Measurements from ENCODE around the gene FER1L5.
"Not testable (repeated sequence)": the region's sequence is repeated elsewhere in the genome, so short reads cannot be mapped to it uniquely, and the experiment has no call there.

FER1L5 gene

GRCh38 chr2:96637385-96638143 lies 5.0 kb upstream of the FER1L5 start:
- DNase-seq: peak; percentile 73 to 86 (median 84)

- DNase-seq: peak; percentile 91 to 94 (median 93)
These were observed 4.1 kb upstream of the FER1L5 start, which contains the start of gene KANSL3 for GRCh38 chr2:96638144-96639121. Gene KANSL3 (minus strand): TSS chr2:96638312. CDS start chr2:96637135, 1,177 bp downstream.

GRCh38 chr2:96647681-96648080 lies 5.1 kb downstream of the FER1L5 start:
- DNase-seq: no peak

GRCh38 chr2:96648306-96648930 lies 5.9 kb downstream of the FER1L5 start:
- DNase-seq: no peak

GRCh38 chr2:96649342-96649741 lies 6.8 kb downstream of the FER1L5 start:
- no peak for DNase-seq

- no peak for DNase-seq
These were observed 9.2 kb downstream of the FER1L5 start for GRCh38 chr2:96651793-96652192.

GRCh38 chr2:96654791-96655190 lies 12.2 kb downstream of the FER1L5 start:
- not testable (repeated sequence) for DNase-seq

- DNase-seq: no peak
These were observed 13.0 kb downstream of the FER1L5 start for GRCh38 chr2:96655526-96655925.

GRCh38 chr2:96656540-96656939 lies 14.0 kb downstream of the FER1L5 start:
- no peak for DNase-seq

GRCh38 chr2:96661324-96661723 lies 18.8 kb downstream of the FER1L5 start:
- DNase-seq: no peak

- no peak for DNase-seq
These were observed 19.8 kb downstream of the FER1L5 start for GRCh38 chr2:96662360-96662759.

GRCh38 chr2:96663177-96663576 lies 20.6 kb downstream of the FER1L5 start:
- no peak for DNase-seq

- no peak for DNase-seq
These were observed 21.3 kb downstream of the FER1L5 start for GRCh38 chr2:96663829-96664228.

- no peak for DNase-seq
These were observed 21.9 kb downstream of the FER1L5 start for GRCh38 chr2:96664366-96664925.

GRCh38 chr2:96665083-96665569 lies 22.6 kb downstream of the FER1L5 start:
- no peak for DNase-seq

GRCh38 chr2:96665717-96666116 lies 23.2 kb downstream of the FER1L5 start:
- DNase-seq: not testable (repeated sequence)

GRCh38 chr2:96668771-96669170 lies 26.2 kb downstream of the FER1L5 start:
- DNase-seq: no peak

- no peak for DNase-seq
These were observed 27.1 kb downstream of the FER1L5 start for GRCh38 chr2:96669539-96670215.

GRCh38 chr2:96679848-96680247 lies 37.3 kb downstream of the FER1L5 start:
- peak in 1 of 3 experiments; percentile 23 for DNase-seq

- DNase-seq: peak in 1 of 3 experiments; percentile 7
These were observed 38.1 kb downstream of the FER1L5 start for GRCh38 chr2:96680561-96681141.

- DNase-seq: no peak
These were observed 39.0 kb downstream of the FER1L5 start for GRCh38 chr2:96681540-96681939.

- DNase-seq: no peak
These were observed 40.7 kb downstream of the FER1L5 start for GRCh38 chr2:96683307-96683706.
